Aorta (tissue), 5 donors: ENCODE results near the gene GPC3. TPM values are rescaled to one million over a fixed set of nuclear protein-coding genes. Genes with fewer than 3 reads are reported as not detected.
A peak's percentile ranks its signal among the peaks of the same experiment; 100 is the strongest.

ENCODE experiments used
- ATAC-seq: fragments of 200-7000 bp; cut with Tn5 transposase; one replicate; pipeline ENCODE4 v1.9.1; 2022; ENCODE audit warnings: moderate library complexity; ENCODE audit not compliant: low FRiP score
- DNase-seq, 2 donors: peaks; one replicate each; pipeline ENCODE4 v3.0.0-alpha.2; 2020
- H3K27ac ChIP-seq, 2 donors: one replicate each; pipeline ENCODE4 v1.5.1; 2013; ENCODE audit warnings: low read length in 2 of 2, mild to moderate bottlenecking in 2 of 2, moderate library complexity in 2 of 2, control low read depth in 1 of 2, inconsistent platforms in 1 of 2, low read depth in 1 of 2
- H3K27me3 ChIP-seq, 2 donors: one replicate each; pipeline ENCODE4 v1.6.1; 2013; ENCODE audit warnings: control low read depth in 1 of 2, low read length in 1 of 2, mild to moderate bottlenecking in 1 of 2, moderate library complexity in 1 of 2; ENCODE audit not compliant: insufficient read depth in 2 of 2, control insufficient read depth in 1 of 2
- H3K36me3 ChIP-seq, 2 donors: one replicate each; pipeline ENCODE4 v1.6.1; 2013; ENCODE audit warnings: control low read depth in 1 of 2, low read length in 1 of 2, mild to moderate bottlenecking in 1 of 2; ENCODE audit not compliant: insufficient read depth in 2 of 2, control insufficient read depth in 1 of 2
- H3K4me1 ChIP-seq, 2 donors: one replicate each; pipeline ENCODE4 v1.6.1; 2013; ENCODE audit warnings: low read length in 2 of 2, control low read depth in 1 of 2, mild to moderate bottlenecking in 1 of 2, moderate library complexity in 1 of 2; ENCODE audit not compliant: insufficient read depth in 2 of 2, control insufficient read depth in 1 of 2
- H3K4me3 ChIP-seq, 2 donors: one replicate each; pipeline ENCODE4 v1.5.1; 2013; ENCODE audit warnings: low read length in 2 of 2, control low read depth in 1 of 2, mild to moderate bottlenecking in 1 of 2
- H3K9me3 ChIP-seq: one replicate; pipeline ENCODE4 v1.6.1; 2013; ENCODE audit warnings: mild to moderate bottlenecking, low read length; ENCODE audit not compliant: control insufficient read depth
- WGBS, 2 donors: extraction: QIAGEN DNeasy Blood & Tissue Kit; methylation state at CpG; one replicate each; pipeline ENCODE4 v1.1.7; 2013; 5-methylcytosine and 5-hydroxymethylcytosine counted together
- intact Hi-C, 2 donors: fragments of 100-400 bp; cut with DNase I; formaldehyde crosslinking; loops; one replicate each; pipeline versions ENCODE4 v1.14.2 to v1.15.0; 2022
- polyA plus RNA-seq, 2 donors: library from polyadenylated mRNA; stranded (reverse); fragments of 200-250 nt; gene quantifications; one replicate each; pipeline ENCODE4 v1.2.3, GENCODE V29; 2013
- total RNA-seq, 2 donors: library from RNA; stranded (reverse); fragmentation: NEBNext Ultra II Directional; extraction: Animal tissue kit (Norgen Biotek cat#: 25700); gene quantifications; one replicate each; pipeline ENCODE4 v1.2.1, GENCODE V29; 2021
- donor health status: healthy with polysubstance abuse.
- donor health status: Bipolar disorder and iron deficiency.
- donor health status: DM: no; HTN: no; CAD: no.
- donor health status: DM: no; HTN: no; CAD: no.
- donor health status: DM: yes; HTN: yes; CAD: no.

GPC3 gene
- total and polyA plus RNA-seq, 4 donors, result 1.1 to 13.2 (median 5.0) TPM

DNA sequence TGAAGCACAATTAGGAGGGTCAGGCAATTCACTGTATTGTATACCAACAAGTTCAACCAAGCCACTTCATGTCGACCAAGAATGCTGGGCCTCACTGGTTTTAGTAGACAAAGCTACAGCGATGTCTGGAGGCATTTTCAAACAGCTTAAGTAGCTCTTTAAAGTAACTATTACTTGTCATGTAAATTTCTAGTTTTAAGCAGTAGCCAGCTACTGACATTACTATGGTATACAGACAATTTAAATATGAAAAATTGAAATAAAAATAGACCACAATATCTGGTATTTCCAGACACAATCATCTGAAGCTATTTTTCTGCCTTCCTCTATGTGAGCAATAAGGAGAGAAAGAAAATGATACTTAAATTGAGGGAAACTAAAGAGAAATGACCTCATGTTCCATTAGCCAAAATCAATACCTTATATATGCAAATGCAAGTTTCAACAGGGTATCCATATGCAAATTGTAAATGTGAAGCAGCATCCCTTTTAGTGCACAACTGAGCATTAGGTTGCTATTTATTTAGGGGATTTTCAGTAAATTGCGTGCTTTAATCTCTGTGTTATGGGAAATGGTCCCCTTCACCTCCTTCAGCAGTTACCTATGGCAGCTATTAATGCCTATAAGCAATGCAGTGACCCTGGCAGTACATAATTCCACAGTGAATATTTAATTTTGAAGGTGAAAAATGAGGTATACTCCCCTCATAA, 119.5 kb downstream of the GPC3 start:
- ATAC-seq (no peak), DNase-seq (no peak)
- intact Hi-C loops, result no loop called here
- no peaks in the 10 kb centered on the region for H3K36me3 ChIP-seq
- H3K9me3 ChIP-seq, result peaks cover 1% of the 10 kb centered on the region
- H3K27ac ChIP-seq, result no peak overlapping the region
- no peaks in the 10 kb centered on the region for H3K4me1 ChIP-seq
- H3K4me3 ChIP-seq, result no peak overlapping the region
- WGBS, 2 donors, result 45 to 76% methylated on average over 3 of the region's 3 CpGs
- H3K27me3 ChIP-seq, result no peaks in the 10 kb centered on the region

GRCh38 chrX:133864236-133864635, 121.2 kb downstream of the GPC3 start:
- DNase-seq, result no peak
- intact Hi-C loops, result no loop called here
- ATAC-seq, result no peak
- Histone ChIP-seq H3K27ac (no peak overlapping the region), H3K36me3 (no peaks in the 10 kb centered on the region), H3K27me3 (no peaks in the 10 kb centered on the region), H3K4me3 (no peak overlapping the region), H3K4me1 (no peaks in the 10 kb centered on the region), H3K9me3 (peaks cover 1% of the 10 kb centered on the region)
- WGBS, 2 donors, result 83 to 89% methylated on average over 2 of the region's 2 CpGs

- Histone ChIP-seq H3K27ac (peak overlapping the region in 1 of 2 donors; percentile 17), H3K36me3 (no peaks in the 10 kb centered on the region), H3K27me3 (no peaks in the 10 kb centered on the region), H3K9me3 (no peaks in the 10 kb centered on the region), H3K4me1 (no peaks in the 10 kb centered on the region), H3K4me3 (no peak overlapping the region)
- peak; percentile 76 for ATAC-seq
- WGBS, 2 donors, result 30 to 32% methylated on average over 7 of the region's 7 CpGs
- DNase-seq, result no peak
- intact Hi-C loops, result no loop called here
These were observed 125.5 kb downstream of the GPC3 start for GRCh38 chrX:133859860-133860259.

DNA sequence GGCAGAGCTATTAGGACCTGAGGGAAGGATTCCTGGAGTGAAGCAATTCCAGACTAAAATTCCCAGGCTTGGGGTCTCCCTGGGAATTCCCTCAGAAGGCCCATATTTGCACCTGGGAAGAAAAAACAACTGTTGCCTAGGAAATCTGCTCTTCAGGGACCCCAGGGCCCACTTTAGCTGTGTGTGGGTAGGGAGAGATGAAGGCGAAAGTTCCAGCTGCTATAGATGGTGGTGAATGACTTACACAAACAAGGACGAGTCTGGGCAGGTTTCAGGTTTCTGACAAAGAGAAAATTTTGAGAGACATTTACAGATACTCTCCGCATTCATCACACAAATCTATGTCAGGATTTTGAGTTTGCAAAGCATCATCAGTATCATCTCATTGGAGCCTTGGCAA, 126.1 kb downstream of the GPC3 start:
- intact Hi-C loops, result no loop called here
- 70 to 91% methylated on average over 3 of the region's 3 CpGs for WGBS, 2 donors

DNA sequence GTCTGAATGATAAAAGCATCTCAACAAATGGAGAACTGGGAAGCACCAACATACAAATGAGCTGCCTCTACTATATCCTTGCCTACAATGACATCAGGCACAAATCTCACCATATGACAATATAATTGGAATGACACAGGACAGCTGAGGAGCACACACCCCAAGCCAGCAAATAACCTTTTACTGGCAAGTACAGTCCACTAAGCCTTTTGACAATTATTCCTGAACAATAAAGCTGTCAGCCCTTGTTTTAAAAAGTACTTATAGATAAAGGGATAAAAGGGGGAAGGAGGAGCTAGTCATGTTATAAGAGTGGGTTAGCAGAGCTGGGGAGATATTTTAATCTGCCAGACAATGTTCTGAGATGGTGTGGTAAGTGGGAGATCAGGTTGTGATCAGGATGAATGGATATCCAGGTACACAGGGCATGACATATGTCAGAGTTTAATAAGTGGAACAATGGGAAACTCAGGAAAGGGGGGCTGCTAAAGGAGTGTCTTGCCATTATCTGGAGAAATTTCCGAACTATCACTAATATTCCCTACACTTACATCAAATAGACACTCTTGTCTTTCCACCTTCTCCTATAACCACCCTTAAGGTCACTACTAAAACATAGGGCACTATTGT, 127.6 kb downstream of the GPC3 start:
- intact Hi-C loops, result no loop called here
- H3K27me3 ChIP-seq, result peaks cover 0 to 3% of the 10 kb centered on the region in 2 donors
- H3K36me3 ChIP-seq, result no peaks in the 10 kb centered on the region
- ATAC-seq (no peak), DNase-seq (no peak)
- WGBS, 2 donors, result 85 to 97% methylated on average over 1 of the region's 1 CpG
- H3K9me3 ChIP-seq, result no peaks in the 10 kb centered on the region
- no peaks in the 10 kb centered on the region for H3K4me1 ChIP-seq
- H3K27ac ChIP-seq, result no peak overlapping the region
- no peak overlapping the region for H3K4me3 ChIP-seq

More for the DNA sequence above, 126.1 kb downstream of the GPC3 start:
- no peaks in the 10 kb centered on the region for H3K36me3 ChIP-seq
- no peaks in the 10 kb centered on the region for H3K9me3 ChIP-seq
- no peak overlapping the region for H3K27ac ChIP-seq
- no peak overlapping the region for H3K4me3 ChIP-seq
- H3K4me1 ChIP-seq, result no peaks in the 10 kb centered on the region
- H3K27me3 ChIP-seq, result no peaks in the 10 kb centered on the region
- DNase-seq (no peak), ATAC-seq (no peak)

DNA sequence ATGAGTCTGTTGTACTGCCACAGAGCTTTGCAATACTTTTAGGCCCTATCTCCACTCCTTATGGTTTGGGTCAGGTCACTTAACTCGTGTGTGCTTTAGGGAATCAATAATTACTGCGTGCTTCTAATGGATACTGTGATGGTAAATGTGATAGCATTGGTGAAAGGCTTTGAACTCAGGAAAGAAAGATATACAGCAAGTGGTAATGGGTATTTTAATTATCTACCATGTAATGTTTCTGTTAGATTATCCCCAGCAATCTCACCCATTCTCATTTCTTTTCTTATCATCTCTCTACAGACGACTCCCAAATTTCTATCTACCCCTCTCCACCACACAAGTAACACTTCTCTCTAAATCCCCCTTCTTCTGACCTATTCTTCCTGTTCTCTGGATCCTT, 128.6 kb downstream of the GPC3 start:
- Histone ChIP-seq H3K27ac (no peak overlapping the region), H3K36me3 (no peaks in the 10 kb centered on the region), H3K4me1 (no peaks in the 10 kb centered on the region), H3K27me3 (peaks cover 0 to 3% of the 10 kb centered on the region in 2 donors), H3K9me3 (no peaks in the 10 kb centered on the region), H3K4me3 (no peak overlapping the region)
- no peak for ATAC-seq
- DNase-seq, result no peak
- WGBS, 2 donors, result 60 to 93% methylated on average over 3 of the region's 3 CpGs
- intact Hi-C loops, result no loop called here

DNA sequence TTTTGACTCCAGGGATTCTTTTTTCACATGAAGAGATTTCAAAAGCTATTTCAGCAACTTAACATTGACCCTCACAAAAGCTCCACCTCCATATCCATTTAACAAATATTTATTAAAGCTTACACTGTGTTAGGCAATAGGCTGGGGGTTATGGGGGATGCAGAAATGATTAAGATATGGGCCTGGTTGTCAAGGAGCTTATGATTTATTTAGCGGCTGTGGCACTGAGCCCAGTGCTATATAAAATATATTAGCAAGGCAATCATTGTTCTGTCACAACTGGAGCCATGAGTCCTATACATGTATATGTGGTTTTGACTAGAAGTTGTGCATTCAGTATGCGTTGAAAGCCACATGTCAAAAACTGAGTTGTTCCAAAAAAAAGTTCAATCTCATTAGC, 131.1 kb downstream of the GPC3 start:
- 60 to 69% methylated on average over 2 of the region's 2 CpGs for WGBS, 2 donors
- Histone ChIP-seq H3K27ac (no peak overlapping the region), H3K27me3 (peaks cover 0 to 3% of the 10 kb centered on the region in 2 donors), H3K36me3 (no peaks in the 10 kb centered on the region), H3K4me3 (no peak overlapping the region), H3K9me3 (no peaks in the 10 kb centered on the region), H3K4me1 (no peaks in the 10 kb centered on the region)
- ATAC-seq, result no peak
- DNase-seq, result no peak
- intact Hi-C loops, result no loop called here

DNA sequence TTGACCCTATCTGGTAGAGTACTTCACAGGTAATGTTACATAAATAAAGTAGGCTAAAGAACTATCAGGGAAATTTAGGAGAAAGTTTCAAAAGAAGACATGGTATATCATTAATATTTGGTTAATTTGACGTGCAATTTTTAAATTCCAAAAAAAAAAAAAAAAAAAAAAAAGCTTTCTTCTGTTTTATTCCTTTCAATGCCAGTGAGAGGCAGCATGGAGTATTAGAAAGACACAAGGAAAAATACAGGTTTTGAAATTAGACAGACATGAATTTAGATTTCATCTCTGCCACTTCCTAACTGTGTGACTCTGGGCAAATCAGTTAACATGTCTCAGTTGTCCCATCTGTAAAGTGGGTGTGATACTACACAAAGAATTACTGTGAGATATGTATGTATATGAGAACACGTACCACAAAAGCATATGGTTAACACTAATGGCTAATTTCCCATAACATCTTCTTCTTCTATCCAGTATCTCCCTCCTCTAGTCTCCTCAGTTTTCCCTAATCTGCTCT, 132.5 kb downstream of the GPC3 start:
- Histone ChIP-seq H3K36me3 (no peaks in the 10 kb centered on the region), H3K27ac (no peak overlapping the region), H3K27me3 (peaks cover 0 to 3% of the 10 kb centered on the region in 2 donors), H3K4me3 (no peak overlapping the region), H3K4me1 (no peaks in the 10 kb centered on the region), H3K9me3 (no peaks in the 10 kb centered on the region)
- intact Hi-C loops, result no loop called here
- ATAC-seq (no peak), DNase-seq (no peak)
- WGBS, 2 donors, result 58 to 77% methylated on average over 2 of the region's 2 CpGs

DNA sequence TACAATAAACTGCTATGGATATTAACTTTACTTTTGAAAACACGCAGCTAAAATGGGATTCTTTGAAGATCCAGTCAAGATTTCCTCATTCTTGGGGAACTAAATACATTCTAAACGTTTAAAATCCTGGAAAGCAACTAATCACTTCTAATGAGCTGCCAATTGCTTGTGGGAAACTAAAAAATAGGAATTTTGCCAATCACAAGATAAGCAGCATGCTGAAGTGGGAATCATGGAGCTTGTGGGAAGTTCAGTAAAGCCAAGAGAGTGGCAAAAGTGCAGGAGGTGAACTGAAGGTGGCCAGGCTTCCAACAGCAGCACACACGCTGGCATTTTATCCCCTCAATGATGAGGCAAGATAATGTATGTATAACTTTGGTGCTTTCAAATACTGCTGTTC, 133.0 kb downstream of the GPC3 start:
- no peak overlapping the region for H3K27ac ChIP-seq
- H3K36me3 ChIP-seq, result no peaks in the 10 kb centered on the region
- intact Hi-C loops, result no loop called here
- peaks cover 0 to 3% of the 10 kb centered on the region in 2 donors for H3K27me3 ChIP-seq
- H3K4me1 ChIP-seq, result no peaks in the 10 kb centered on the region
- WGBS, 2 donors, result 42 to 55% methylated on average over 3 of the region's 3 CpGs
- H3K9me3 ChIP-seq, result no peaks in the 10 kb centered on the region
- DNase-seq, result no peak
- no peak for ATAC-seq
- no peak overlapping the region for H3K4me3 ChIP-seq
